Endometrium (tissue), 2 donors: ENCODE results near the gene ADARB1.

Experiments used
- FAIRE-seq: peaks from 2 replicates; lab custom pipeline; 2012; peaks lifted over from hg19 to GRCh38; lab: Jason Lieb, UNC
- donor health status: control.
- donor health status: control.

Gene ADARB1

GRCh38 chr21:45075596-45076244 is 1.3 kb downstream of the ADARB1 start:
- no peak for FAIRE-seq

- FAIRE-seq = no peak
Measured at GRCh38 chr21:45076245-45076711, 1.9 kb downstream of the ADARB1 start.

- FAIRE-seq = no peak
Measured at GRCh38 chr21:45078371-45078770, 4.0 kb downstream of the ADARB1 start.

- FAIRE-seq = no peak
Measured at GRCh38 chr21:45078877-45079281, 4.5 kb downstream of the ADARB1 start.

GRCh38 chr21:45079351-45079750 is 5.0 kb downstream of the ADARB1 start:
- FAIRE-seq = no peak

GRCh38 chr21:45080232-45080631 is 5.9 kb downstream of the ADARB1 start:
- no peak for FAIRE-seq

- FAIRE-seq = no peak
Measured at GRCh38 chr21:45080639-45081414, 6.4 kb downstream of the ADARB1 start.

- FAIRE-seq = no peak
Measured at GRCh38 chr21:45081636-45082035, 7.3 kb downstream of the ADARB1 start.

- FAIRE-seq = no peak
Measured at GRCh38 chr21:45082736-45083135, 8.4 kb downstream of the ADARB1 start.

- FAIRE-seq = no peak
Measured at GRCh38 chr21:45084121-45084520, 9.7 kb downstream of the ADARB1 start.

- FAIRE-seq = no peak
Measured at GRCh38 chr21:45084881-45085536, 10.6 kb downstream of the ADARB1 start.

- FAIRE-seq = no peak
Measured at GRCh38 chr21:45085700-45086099, 11.3 kb downstream of the ADARB1 start.

- no peak for FAIRE-seq
Measured at GRCh38 chr21:45086337-45086958, 12.1 kb downstream of the ADARB1 start.

- FAIRE-seq = no peak
Measured at GRCh38 chr21:45087022-45087823, 12.8 kb downstream of the ADARB1 start.

- no peak for FAIRE-seq
Measured at GRCh38 chr21:45088116-45088515, 13.7 kb downstream of the ADARB1 start.

- no peak for FAIRE-seq
Measured at GRCh38 chr21:45088729-45089128, 14.3 kb downstream of the ADARB1 start.

- no peak for FAIRE-seq
Measured at GRCh38 chr21:45089964-45090363, 15.6 kb downstream of the ADARB1 start.

- no peak for FAIRE-seq
Measured at GRCh38 chr21:45090966-45091365, 16.6 kb downstream of the ADARB1 start.

GRCh38 chr21:45091550-45092322 is 17.4 kb downstream of the ADARB1 start:
- FAIRE-seq = no peak

- FAIRE-seq = no peak
Measured at GRCh38 chr21:45093035-45093532, 18.7 kb downstream of the ADARB1 start.

- no peak for FAIRE-seq
Measured at GRCh38 chr21:45094412-45094811, 20.0 kb downstream of the ADARB1 start.
